ES-I3 (cell line): Measurements from ENCODE around the gene FANCG.

ENCODE experiments used
- H3K36me3 ChIP-seq: 2 replicates; pipeline ENCODE4 v1.6.1; 2013; ENCODE audit warnings: mild to moderate bottlenecking, low read length, control low read depth, moderate library complexity; ENCODE audit not compliant: insufficient read depth
- H3K4me1 ChIP-seq: 2 replicates; pipeline ENCODE4 v1.6.1; 2013; ENCODE audit warnings: mild to moderate bottlenecking, control low read depth, low read length; ENCODE audit not compliant: insufficient read depth
- H3K9ac ChIP-seq: 2 replicates; pipeline ENCODE4 v1.6.1; 2013; ENCODE audit warnings: low read depth, mild to moderate bottlenecking, low read length, moderate library complexity
- H3K9me3 ChIP-seq: 2 replicates; pipeline ENCODE4 v1.6.1; 2013; ENCODE audit warnings: mild to moderate bottlenecking, low read length, moderate library complexity; ENCODE audit not compliant: control insufficient read depth, insufficient read depth

FANCG gene

DNA sequence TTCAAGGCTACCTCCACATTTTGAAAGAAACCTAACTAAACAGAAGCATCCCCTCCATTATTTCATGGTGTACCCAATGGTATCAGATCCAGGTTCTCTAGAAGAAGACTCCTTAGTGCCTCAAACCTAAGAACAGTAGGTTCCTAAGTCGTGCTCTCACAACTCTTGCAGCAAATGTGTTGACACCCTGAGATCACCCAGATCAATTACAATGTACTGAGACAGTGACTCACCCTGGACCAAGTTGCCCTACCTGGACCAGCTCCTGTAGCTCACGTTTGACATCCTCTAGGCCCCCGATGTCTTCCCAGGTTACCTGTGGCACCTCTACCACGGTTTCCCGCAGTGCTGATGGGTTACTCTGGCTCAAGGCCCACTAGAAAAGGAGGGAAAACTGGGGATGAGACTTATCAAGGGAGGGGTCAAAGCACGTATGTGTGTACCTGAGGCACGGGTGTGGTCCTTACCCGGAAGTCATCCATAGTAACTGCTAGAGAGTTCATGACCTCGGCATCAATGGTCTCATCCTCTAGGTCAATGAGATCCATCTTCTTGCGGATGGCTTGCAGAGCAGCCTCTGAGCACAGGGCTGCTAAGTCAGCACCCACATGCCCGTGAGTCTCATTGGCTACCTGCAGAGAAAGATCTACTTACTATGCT is 19.1 kb downstream of the FANCG start:
- no peaks in the 10 kb centered on the region for H3K9me3 ChIP-seq
- H3K4me1 ChIP-seq, result no peaks in the 10 kb centered on the region
- H3K9ac ChIP-seq, result no peak overlapping the region
- peaks cover 79% of the 10 kb centered on the region for H3K36me3 ChIP-seq

- Histone ChIP-seq H3K9me3 (no peaks in the 10 kb centered on the region), H3K36me3 (peaks cover 67% of the 10 kb centered on the region), H3K4me1 (no peaks in the 10 kb centered on the region), H3K9ac (no peak overlapping the region)
Measured at GRCh38 chr9:35059438-35059837, 20.3 kb downstream of the FANCG start.

DNA sequence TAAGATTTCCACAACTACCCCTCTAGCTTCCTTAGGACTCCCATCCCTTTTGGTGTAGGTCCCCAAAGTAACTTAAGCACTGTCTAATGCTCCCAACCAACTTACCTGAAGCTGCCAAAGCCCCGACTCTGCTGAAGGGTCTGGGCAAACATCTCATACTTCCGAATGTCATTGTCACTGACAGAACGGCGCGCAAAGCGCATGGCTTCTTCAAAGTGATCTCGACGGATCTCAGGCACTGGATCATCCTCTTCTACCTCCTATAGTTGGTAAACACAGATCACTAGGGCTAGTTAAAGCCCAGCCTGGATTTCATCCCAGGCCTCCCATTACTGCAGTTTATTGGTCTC is 22.5 kb downstream of the FANCG start:
- Histone ChIP-seq H3K36me3 (peaks cover 45% of the 10 kb centered on the region), H3K9me3 (no peaks in the 10 kb centered on the region), H3K9ac (no peak overlapping the region), H3K4me1 (no peaks in the 10 kb centered on the region)

GRCh38 chr9:35056571-35057270 is 23.0 kb downstream of the FANCG start:
- H3K4me1 ChIP-seq, result no peaks in the 10 kb centered on the region
- H3K9ac ChIP-seq, result no peak overlapping the region
- H3K9me3 ChIP-seq, result no peaks in the 10 kb centered on the region
- H3K36me3 ChIP-seq, result peaks cover 39% of the 10 kb centered on the region

DNA sequence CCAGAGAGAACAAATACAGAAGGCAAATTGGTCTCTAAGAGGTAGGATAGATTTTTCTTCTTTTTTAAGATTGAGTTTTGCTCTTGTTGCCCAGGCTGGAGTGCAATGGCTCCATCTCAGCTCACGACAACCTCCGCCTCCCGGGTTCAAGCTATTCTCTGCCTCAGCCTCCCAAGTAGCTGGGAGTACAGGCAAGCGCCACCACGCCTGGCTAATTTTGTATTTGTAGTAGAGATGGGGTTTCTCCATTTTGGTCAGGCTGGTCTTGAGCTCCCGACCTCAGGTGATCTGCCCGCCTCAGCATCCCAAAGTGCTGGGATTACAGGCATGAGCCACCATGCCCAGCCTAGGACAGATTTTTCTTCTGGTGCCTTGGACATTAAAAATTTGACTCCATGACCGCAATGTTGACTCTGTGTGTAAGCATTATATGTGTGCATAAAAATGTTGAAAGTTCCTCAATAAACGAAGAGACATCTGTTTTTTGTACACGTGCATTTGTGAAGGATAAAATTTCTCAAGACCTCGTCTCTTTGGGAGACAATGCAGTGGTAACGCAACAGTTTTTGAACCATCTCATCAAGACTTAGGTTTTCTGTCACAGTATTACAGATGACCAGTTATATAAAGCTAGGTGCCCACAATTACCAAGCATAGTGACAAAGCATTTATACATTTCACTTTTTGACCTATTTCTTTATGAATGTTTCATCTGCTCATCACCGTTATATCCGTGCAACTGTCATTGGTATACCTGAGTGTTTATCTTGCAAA is 24.7 kb downstream of the FANCG start:
- H3K4me1 ChIP-seq, result no peaks in the 10 kb centered on the region
- H3K36me3 ChIP-seq, result peaks cover 27% of the 10 kb centered on the region
- no peak overlapping the region for H3K9ac ChIP-seq
- no peaks in the 10 kb centered on the region for H3K9me3 ChIP-seq

DNA sequence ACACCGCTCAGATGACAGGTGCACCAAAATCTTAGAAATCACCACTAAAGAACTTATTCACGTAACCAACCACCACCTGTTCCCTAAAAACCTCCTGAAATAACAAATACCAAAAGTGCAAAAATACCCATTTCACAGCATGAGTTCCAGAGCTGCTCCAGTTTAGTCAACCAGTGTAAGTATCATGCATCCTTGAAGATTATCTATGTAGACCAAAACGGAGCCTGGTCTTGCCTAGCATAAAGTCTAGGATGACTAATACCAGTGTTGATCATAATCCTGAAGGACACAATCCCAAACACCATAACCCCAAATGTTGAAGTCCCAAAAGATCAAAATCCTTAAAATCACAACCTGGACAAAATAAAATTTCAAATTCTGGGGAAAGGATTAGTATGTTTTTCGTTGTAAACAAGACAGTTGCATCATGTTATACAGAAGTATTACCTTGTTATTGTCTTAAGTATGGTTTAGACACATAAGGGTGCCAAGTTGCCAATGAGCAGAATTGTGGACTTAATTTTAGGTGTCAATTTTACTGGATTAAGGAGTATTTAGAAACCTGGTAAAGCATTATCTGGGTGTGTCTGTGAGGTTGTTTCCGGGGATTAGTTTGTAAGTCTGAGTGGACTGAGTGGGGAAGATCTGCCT is 25.4 kb downstream of the FANCG start:
- no peaks in the 10 kb centered on the region for H3K4me1 ChIP-seq
- no peak overlapping the region for H3K9ac ChIP-seq
- H3K36me3 ChIP-seq, result peaks cover 27% of the 10 kb centered on the region

GRCh38 chr9:35051069-35051967 is 28.4 kb downstream of the FANCG start:
- no peak overlapping the region for H3K9ac ChIP-seq
- peaks cover 7% of the 10 kb centered on the region; the same call in 1 of the 2 replicates for H3K36me3 ChIP-seq
- H3K4me1 ChIP-seq, result no peaks in the 10 kb centered on the region
- 0 out of 2 replicates have a peak, but pooled peaks cover 2% of the 10 kb centered on the region for H3K9me3 ChIP-seq

More for the DNA sequence above, 25.4 kb downstream of the FANCG start:
- no peaks in the 10 kb centered on the region for H3K9me3 ChIP-seq

- Histone ChIP-seq H3K36me3 (peaks cover 4% of the 10 kb centered on the region; the same call in 1 of the 2 replicates), H3K9me3 (0 out of 2 replicates have a peak, but pooled peaks cover 2% of the 10 kb centered on the region), H3K9ac (no peak overlapping the region), H3K4me1 (no peaks in the 10 kb centered on the region)
Measured at GRCh38 chr9:35048511-35048910, 31.2 kb downstream of the FANCG start.

DNA sequence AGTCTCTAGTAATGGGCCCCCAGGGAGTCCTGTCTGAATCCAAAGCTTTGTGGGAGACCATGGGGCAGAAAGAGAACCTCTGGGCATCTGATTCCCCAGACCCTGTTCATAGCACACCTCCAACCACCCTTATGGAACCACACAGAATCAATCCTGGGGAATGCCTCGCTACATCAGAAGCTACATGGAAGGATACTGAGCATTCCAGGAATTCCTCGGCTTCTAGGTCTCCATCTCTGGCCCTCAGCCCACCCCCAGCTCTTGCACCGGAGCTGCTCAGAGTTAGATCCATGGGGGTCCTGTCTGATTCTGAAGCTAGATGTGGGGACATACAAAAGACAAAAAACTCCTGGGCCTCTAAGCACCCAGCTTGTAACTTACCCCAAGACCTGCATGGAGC is 35.7 kb downstream of the FANCG start:
- Histone ChIP-seq H3K4me1 (peaks cover 8% of the 10 kb centered on the region; the same call in 1 of the 2 replicates), H3K36me3 (peaks cover 3% of the 10 kb centered on the region; the same call in 1 of the 2 replicates), H3K9me3 (0 out of 2 replicates have a peak, but pooled peaks cover 2% of the 10 kb centered on the region), H3K9ac (no peak overlapping the region)

GRCh38 chr9:35042891-35043545 is 36.7 kb downstream of the FANCG start:
- Histone ChIP-seq H3K4me1 (peaks cover 8% of the 10 kb centered on the region; the same call in 1 of the 2 replicates), H3K9me3 (0 out of 2 replicates have a peak, but pooled peaks cover 2% of the 10 kb centered on the region), H3K9ac (no peak overlapping the region), H3K36me3 (peaks cover 3% of the 10 kb centered on the region; the same call in 1 of the 2 replicates)

DNA sequence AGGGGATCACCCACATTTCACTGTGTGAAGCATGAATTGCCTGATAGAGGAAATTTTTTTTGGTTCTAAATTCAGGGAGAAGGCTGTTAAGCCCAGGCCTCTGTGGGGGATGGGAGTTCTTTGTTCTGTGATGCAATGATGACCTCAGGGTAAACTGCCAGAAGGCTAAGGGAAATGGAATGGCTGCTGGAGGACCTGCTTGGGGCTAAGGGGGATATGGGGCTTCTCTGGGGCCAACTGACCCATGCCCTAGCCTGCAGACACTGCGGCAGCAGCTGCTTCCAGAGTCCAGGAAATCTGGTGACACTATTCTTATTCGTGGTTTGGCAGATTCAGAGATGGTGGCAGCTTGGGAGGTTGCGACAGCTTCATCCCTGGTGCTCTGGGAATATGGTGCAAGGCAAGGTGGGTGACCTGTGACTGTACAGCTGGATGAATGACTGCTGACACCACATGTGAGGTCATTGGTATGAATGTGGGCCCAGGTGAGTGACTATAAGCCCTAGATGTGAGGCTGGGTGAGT is 37.6 kb downstream of the FANCG start:
- Histone ChIP-seq H3K9ac (no peak overlapping the region), H3K36me3 (peaks cover 3% of the 10 kb centered on the region; the same call in 1 of the 2 replicates), H3K4me1 (peaks cover 8% of the 10 kb centered on the region; the same call in 1 of the 2 replicates), H3K9me3 (0 out of 2 replicates have a peak, but pooled peaks cover 2% of the 10 kb centered on the region)

DNA sequence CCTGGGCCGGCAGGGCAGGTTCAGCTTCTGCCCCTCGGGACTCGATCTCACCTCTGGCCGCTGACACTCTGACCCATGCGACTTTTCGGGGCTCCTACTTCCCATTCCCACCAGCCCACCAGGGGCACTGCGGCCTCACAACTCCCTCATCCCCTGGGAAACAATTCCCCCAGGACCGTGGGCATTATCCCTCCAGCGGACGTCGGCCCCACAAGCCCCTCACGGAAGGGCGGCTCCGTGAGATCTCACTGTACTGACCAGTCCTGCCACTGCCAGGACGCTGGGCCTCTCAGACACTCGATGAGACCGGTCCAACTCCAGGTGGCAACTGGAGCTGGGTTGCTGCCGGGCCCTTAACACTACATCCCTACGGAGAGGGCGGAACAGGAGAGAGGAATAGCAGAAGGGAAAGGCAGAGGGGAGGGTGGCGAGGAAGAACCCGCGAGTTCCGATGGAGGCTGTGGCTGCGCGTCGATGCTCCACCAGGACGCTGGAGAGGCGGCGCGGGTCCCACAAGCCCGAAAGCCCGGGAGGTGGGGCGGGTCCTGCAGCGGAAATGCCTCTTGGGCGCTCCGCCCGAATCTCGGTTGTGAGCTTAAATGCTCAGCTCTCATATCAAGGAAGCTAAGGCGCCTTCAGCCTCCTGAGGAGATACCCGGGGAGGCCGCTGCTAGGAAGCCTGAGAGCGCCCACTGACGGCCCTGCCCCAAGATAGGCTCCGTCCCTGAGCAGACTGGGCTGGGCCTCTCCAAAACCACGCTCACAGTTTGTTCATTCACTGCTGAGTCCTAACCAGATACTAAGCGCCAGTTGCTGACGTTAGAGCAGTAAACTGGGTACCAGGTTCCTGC is 43.7 kb downstream of the FANCG start:
- H3K4me1 ChIP-seq, result no peaks in the 10 kb centered on the region
- H3K9me3 ChIP-seq, result peaks cover 3% of the 10 kb centered on the region; the same call in 1 of the 2 replicates
- peaks cover 3% of the 10 kb centered on the region; the same call in 1 of the 2 replicates for H3K36me3 ChIP-seq
- H3K9ac ChIP-seq, result peak overlapping the region; percentile 33; the same call in 1 of the 2 replicates
